MM.1S (cell line): ENCODE data around the gene DUSP28.

ENCODE experiments used
- DNase-seq: peaks from one replicate; pipeline ENCODE4 v3.0.0-alpha.2; 2015
- H2AFZ ChIP-seq: fragments of 300-600 bp; sonication (generic); 2 replicates; pipeline ENCODE4 v1.6.0; 2016; ENCODE audit warnings: antibody characterized with exemption, low read length
- H3F3A ChIP-seq: fragments of 300-600 bp; sonication (generic); 2 replicates; pipeline ENCODE4 v1.6.1; 2016; ENCODE audit warnings: mild to moderate bottlenecking, antibody characterized with exemption, low read length, moderate library complexity, mixed read lengths; ENCODE audit not compliant: insufficient read depth
- H3K27ac ChIP-seq: fragments of 300-600 bp; sonication (generic); 2 replicates; pipeline ENCODE4 v1.5.1; 2016; ENCODE audit warnings: mild to moderate bottlenecking, low read length
- H3K27me3 ChIP-seq: fragments of 300-600 bp; sonication (generic); replicated peaks from 2 replicates; pipeline ENCODE4 v1.6.0; 2016; ENCODE audit warnings: low read length; ENCODE audit not compliant: insufficient read depth
- H3K36me3 ChIP-seq: fragments of 300-600 bp; sonication (generic); replicated peaks from 2 replicates; pipeline ENCODE4 v1.6.1; 2016; ENCODE audit warnings: mild to moderate bottlenecking, low read length, mixed read lengths; ENCODE audit not compliant: insufficient read depth
- H3K4me1 ChIP-seq: fragments of 300-600 bp; sonication (generic); 2 replicates; pipeline ENCODE4 v1.6.1; 2016; ENCODE audit warnings: low read length, mixed read lengths
- H3K4me2 ChIP-seq: fragments of 300-600 bp; sonication (generic); 2 replicates; pipeline ENCODE4 v1.6.0; 2016; ENCODE audit warnings: low read depth, low read length
- H3K4me3 ChIP-seq: fragments of 300-600 bp; sonication (generic); 2 replicates; pipeline ENCODE4 v1.5.1; 2016; ENCODE audit warnings: low read length, mixed read lengths
- H3K79me2 ChIP-seq: fragments of 300-600 bp; sonication (generic); 2 replicates; pipeline ENCODE4 v1.6.1; 2016; ENCODE audit warnings: mixed run types, low read length, mixed read lengths
- H3K9ac ChIP-seq: fragments of 300-600 bp; sonication (generic); 2 replicates; pipeline ENCODE4 v1.6.1; 2016; ENCODE audit warnings: low read length, mixed read lengths
- H3K9me2 ChIP-seq: fragments of 300-600 bp; sonication (generic); replicated peaks from 2 replicates; pipeline ENCODE4 v1.6.1; 2016; ENCODE audit warnings: mild to moderate bottlenecking, low read length, mixed read lengths; ENCODE audit not compliant: insufficient read depth
- H3K9me3 ChIP-seq: fragments of 300-600 bp; sonication (generic); replicated peaks from 2 replicates; pipeline ENCODE4 v1.6.1; 2016; ENCODE audit warnings: mild to moderate bottlenecking, low read length, mixed read lengths; ENCODE audit not compliant: insufficient read depth
- H4K20me1 ChIP-seq: fragments of 300-600 bp; sonication (generic); 2 replicates; pipeline ENCODE4 v1.6.1; 2016; ENCODE audit warnings: mild to moderate bottlenecking, low read length, moderate library complexity, mixed read lengths; ENCODE audit not compliant: insufficient read depth
- CTCF ChIP-seq: fragments of 300-600 bp; sonication (generic); IDR thresholded peaks from 2 replicates; pipeline ENCODE4 v1.5.1; 2016; ENCODE audit warnings: antibody characterized with exemption, low read length, mixed read lengths
- EZH2 ChIP-seq: fragments of 300-600 bp; sonication (generic); optimal IDR thresholded peaks from 2 replicates; pipeline ENCODE3; 2017; ENCODE audit warnings: low read depth, mild to moderate bottlenecking, antibody characterized with exemption, low read length, mixed read lengths
- EZH2phosphoT487 ChIP-seq: fragments of 300-600 bp; sonication (generic); IDR thresholded peaks from 2 replicates; pipeline ENCODE4 v1.6.1; 2018; ENCODE audit warnings: antibody characterized with exemption, low read length

DUSP28 gene

GRCh38 chr2:240567137-240567871 is 7.1 kb downstream of the DUSP28 start:
- peak overlapping the region; percentile 81 for H3K27ac ChIP-seq
- peak overlapping the region; percentile 95 for H3K4me2 ChIP-seq
- peaks cover 79% of the 10 kb centered on the region for H3K79me2 ChIP-seq
- no peaks in the 10 kb centered on the region for H4K20me1 ChIP-seq
- no peak for DNase-seq
- H3K36me3 ChIP-seq = no peaks in the 10 kb centered on the region
- H3K9me2 ChIP-seq = no peaks in the 10 kb centered on the region
- H3F3A ChIP-seq = peaks cover 26% of the 10 kb centered on the region
- H2AFZ ChIP-seq = peak overlapping the region; percentile 58
- H3K9ac ChIP-seq = peak overlapping the region; percentile 79
- H3K27me3 ChIP-seq = no peaks in the 10 kb centered on the region
- H3K9me3 ChIP-seq = no peaks in the 10 kb centered on the region
- H3K4me1 ChIP-seq = peaks cover 53% of the 10 kb centered on the region
- H3K4me3 ChIP-seq = peak overlapping the region; percentile 70
- TF ChIP-seq CTCF = no peak
- no peak for TF ChIP-seq EZH2phosphoT487
- TF ChIP-seq EZH2 = no peak

GRCh38 chr2:240567872-240568677 is 7.9 kb downstream of the DUSP28 start, which contains the start of gene RNPEPL1:
Gene RNPEPL1 (plus strand): TSS chr2:240568484. CDS start chr2:240568587, 103 bp downstream.
- H3K9me3 ChIP-seq = no peaks in the 10 kb centered on the region
- H3K79me2 ChIP-seq = peaks cover 79% of the 10 kb centered on the region
- no peaks in the 10 kb centered on the region for H3K27me3 ChIP-seq
- H4K20me1 ChIP-seq = no peaks in the 10 kb centered on the region
- TF ChIP-seq EZH2 = no peak
- H3F3A ChIP-seq = peaks cover 23% of the 10 kb centered on the region
- H3K4me1 ChIP-seq = peaks cover 45% of the 10 kb centered on the region
- H3K36me3 ChIP-seq = no peaks in the 10 kb centered on the region
- peak; percentile 60 for DNase-seq
- peak within 1 kb of the TSS; percentile 81 for H3K27ac ChIP-seq
- H3K9me2 ChIP-seq = no peaks in the 10 kb centered on the region
- H2AFZ ChIP-seq = peak within 1 kb of the TSS; percentile 58
- H3K4me2 ChIP-seq = peak within 1 kb of the TSS; percentile 95
- H3K4me3 ChIP-seq = peak within 1 kb of the TSS; percentile 83
- H3K9ac ChIP-seq = peak within 1 kb of the TSS; percentile 79

- H3K4me1 ChIP-seq = peaks cover 39% of the 10 kb centered on the region
- H3K9me2 ChIP-seq = no peaks in the 10 kb centered on the region
- H2AFZ ChIP-seq = 0 out of 2 replicates have a peak overlapping the region, but pooled peaks have one; percentile 23
- H3K9ac ChIP-seq = peak overlapping the region; percentile 79
- H3K27me3 ChIP-seq = no peaks in the 10 kb centered on the region
- TF ChIP-seq EZH2phosphoT487 (no peak), CTCF (no peak), EZH2 (no peak)
- H3K4me3 ChIP-seq = peak overlapping the region; percentile 83
- H3F3A ChIP-seq = peaks cover 23% of the 10 kb centered on the region
- peaks cover 73% of the 10 kb centered on the region for H3K79me2 ChIP-seq
- peak; percentile 68 for DNase-seq
- H3K9me3 ChIP-seq = no peaks in the 10 kb centered on the region
- H3K36me3 ChIP-seq = no peaks in the 10 kb centered on the region
- H3K27ac ChIP-seq = peak overlapping the region; percentile 37; the same call in 1 of the 2 replicates
- no peaks in the 10 kb centered on the region for H4K20me1 ChIP-seq
- peak overlapping the region; percentile 76 for H3K4me2 ChIP-seq
Measured at GRCh38 chr2:240568678-240569522, 8.7 kb downstream of the DUSP28 start.
